Ramos (cell line): Measurements from ENCODE around the gene SPATA45.
"Not testable (repeated sequence)": the region's sequence is repeated elsewhere in the genome, so short reads cannot be mapped to it uniquely, and the experiment has no call there.

Experiments
- in situ Hi-C: fragments of 300-500 bp; cut with MboI; formaldehyde crosslinking; loops from one replicate; pipeline ENCODE4 v1.14.3; 2022; ENCODE audit warnings: low sequenced_read_pairs; ENCODE audit not compliant: unreplicated experiment

SPATA45 gene

GRCh38 chr1:212833211-212834207 lies 13.9 kb downstream of the SPATA45 start:
- in situ Hi-C loops = not testable (repeated sequence)

GRCh38 chr1:212828395-212828794 lies 19.1 kb downstream of the SPATA45 start:
- in situ Hi-C loops = no loop called here

GRCh38 chr1:212827831-212828278 lies 19.6 kb downstream of the SPATA45 start:
- in situ Hi-C loops = no loop called here

- in situ Hi-C loops = no loop called here
Measured at GRCh38 chr1:212827171-212827776, 20.2 kb downstream of the SPATA45 start.

GRCh38 chr1:212825798-212826452 lies 21.5 kb downstream of the SPATA45 start:
- in situ Hi-C loops = no loop called here

GRCh38 chr1:212824201-212824600 lies 23.2 kb downstream of the SPATA45 start:
- in situ Hi-C loops = no loop called here

- in situ Hi-C loops = no loop called here
Measured at GRCh38 chr1:212822956-212823355, 24.5 kb downstream of the SPATA45 start.

- in situ Hi-C loops = no loop called here
Measured at GRCh38 chr1:212820969-212821368, 26.5 kb downstream of the SPATA45 start.

- in situ Hi-C loops = no loop called here
Measured at GRCh38 chr1:212819726-212820125, 27.7 kb downstream of the SPATA45 start.

- in situ Hi-C loops = no loop called here
Measured at GRCh38 chr1:212816567-212817278, 30.7 kb downstream of the SPATA45 start.

- in situ Hi-C loops = no loop called here
Measured at GRCh38 chr1:212814537-212815334, 32.7 kb downstream of the SPATA45 start.

- in situ Hi-C loops = no loop called here
Measured at GRCh38 chr1:212805767-212806166, 41.7 kb downstream of the SPATA45 start.

- in situ Hi-C loops = loop anchor here (25.0 kb wide), 1 partner anchor 760 kb away; the partner anchor contains the start of genes DTL and INTS7
Measured at GRCh38 chr1:212797681-212798080, 49.8 kb downstream of the SPATA45 start.

- in situ Hi-C loops = loop anchor here (25.0 kb wide), 1 partner anchor 757 kb away; the partner anchor contains the start of genes DTL and INTS7
Measured at GRCh38 chr1:212794561-212795014, 52.9 kb downstream of the SPATA45 start.

- in situ Hi-C loops = loop anchor here (25.0 kb wide), 1 partner anchor 755 kb away; the partner anchor contains the start of genes DTL and INTS7
Measured at GRCh38 chr1:212792396-212792908, 55.0 kb downstream of the SPATA45 start.

- in situ Hi-C loops = loop anchor here (25.0 kb wide), 1 partner anchor 755 kb away; the partner anchor contains the start of genes DTL and INTS7
Measured at GRCh38 chr1:212791676-212792395, 55.6 kb downstream of the SPATA45 start, which contains the start of the genes NSL1 and TATDN3. NSL1 (minus strand) TSS chr1:212791777; CDS start chr1:212791763, 14 bp downstream. TATDN3 (plus strand) TSS chr1:212791894; CDS start chr1:212791922, 28 bp downstream.

- in situ Hi-C loops = loop anchor here (25.0 kb wide), 1 partner anchor 754 kb away; the partner anchor contains the start of genes DTL and INTS7
Measured at GRCh38 chr1:212791261-212791675, 56.2 kb downstream of the SPATA45 start.

- in situ Hi-C loops = loop anchor here (25.0 kb wide), 1 partner anchor 749 kb away; the partner anchor contains the start of genes DTL and INTS7
Measured at GRCh38 chr1:212785871-212786270, 61.6 kb downstream of the SPATA45 start.
